Keratinocyte (primary cell): Measurements from ENCODE around the gene MT1E.

Experiments used
- EZH2 ChIP-seq: IDR thresholded peaks from one replicate; pipeline ENCODE4 v1.6.1; 2012; ENCODE audit warnings: inconsistent platforms, mild to moderate bottlenecking, low read length, moderate library complexity
- TF ChIP-seq, protein P1 (sequence below), 3 experiments: IDR thresholded peaks in 1 of 3; conservative IDR thresholded peaks in 1 of 3; optimal IDR thresholded peaks in 1 of 3; 2 replicates in 2 of 3; 3 replicates in 1 of 3; pipeline versions ENCODE3 to v1.5.1; 2011; ENCODE audit warnings: low read length in 3 of 3, mild to moderate bottlenecking in 3 of 3, moderate library complexity in 2 of 3, control low read depth in 1 of 3, inconsistent platforms in 1 of 3; ENCODE audit not compliant: insufficient read depth in 2 of 3; ENCODE audit errors: extremely low read depth in 1 of 3

DNA sequence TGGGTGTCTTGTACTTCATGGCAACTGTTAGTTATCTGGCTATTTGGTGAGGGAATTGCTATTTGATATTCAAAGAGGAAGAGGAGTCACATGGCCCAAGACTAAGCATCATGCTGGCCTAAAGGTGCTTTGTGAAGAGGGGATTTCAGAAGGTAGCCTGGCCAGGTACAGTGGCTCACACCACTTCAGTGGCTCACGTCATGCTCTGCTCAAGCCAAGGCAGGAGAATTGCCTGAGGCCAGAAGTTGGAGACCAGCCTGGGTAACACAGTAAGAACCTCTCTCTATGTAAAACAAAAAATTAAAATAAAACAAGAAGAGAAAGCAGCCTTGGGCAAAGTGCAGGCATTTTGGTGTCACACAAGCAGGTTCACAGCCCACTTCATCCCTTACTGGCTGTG lies 19.7 kb downstream of the MT1E start:
- TF ChIP-seq, protein P1, sequence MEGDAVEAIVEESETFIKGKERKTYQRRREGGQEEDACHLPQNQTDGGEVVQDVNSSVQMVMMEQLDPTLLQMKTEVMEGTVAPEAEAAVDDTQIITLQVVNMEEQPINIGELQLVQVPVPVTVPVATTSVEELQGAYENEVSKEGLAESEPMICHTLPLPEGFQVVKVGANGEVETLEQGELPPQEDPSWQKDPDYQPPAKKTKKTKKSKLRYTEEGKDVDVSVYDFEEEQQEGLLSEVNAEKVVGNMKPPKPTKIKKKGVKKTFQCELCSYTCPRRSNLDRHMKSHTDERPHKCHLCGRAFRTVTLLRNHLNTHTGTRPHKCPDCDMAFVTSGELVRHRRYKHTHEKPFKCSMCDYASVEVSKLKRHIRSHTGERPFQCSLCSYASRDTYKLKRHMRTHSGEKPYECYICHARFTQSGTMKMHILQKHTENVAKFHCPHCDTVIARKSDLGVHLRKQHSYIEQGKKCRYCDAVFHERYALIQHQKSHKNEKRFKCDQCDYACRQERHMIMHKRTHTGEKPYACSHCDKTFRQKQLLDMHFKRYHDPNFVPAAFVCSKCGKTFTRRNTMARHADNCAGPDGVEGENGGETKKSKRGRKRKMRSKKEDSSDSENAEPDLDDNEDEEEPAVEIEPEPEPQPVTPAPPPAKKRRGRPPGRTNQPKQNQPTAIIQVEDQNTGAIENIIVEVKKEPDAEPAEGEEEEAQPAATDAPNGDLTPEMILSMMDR (optimal IDR thresholded peaks at IDR 0.05 in 1 of 3, IDR thresholded peaks at IDR 0.05 in 1 of 3, conservative IDR thresholded peaks at IDR 0.05 in 1 of 3; ENCODE audit: extremely low read depth in 1 of 3, insufficient read depth in 2 of 3, low read length in 3 of 3), result no peak
- no peak for TF ChIP-seq EZH2
